HCT116 (cell line): ENCODE results near the gene RBM19. TPM values are rescaled to one million over a fixed set of nuclear protein-coding genes. Genes with fewer than 3 reads are reported as not detected.

ENCODE experiments used
- ATAC-seq: fragments of 200-7000 bp; cut with Tn5 transposase; 2 replicates; pipeline ENCODE4 v1.9.1; 2020; ENCODE audit warnings: mild to moderate bottlenecking, moderate library complexity
- BruUV-seq: library from RNA; stranded (reverse); fragments of 400-500 nt; replicated peaks from 2 replicates; lab custom pipeline; 2021; lab: Mats Ljungman, UMichigan
- CTCF ChIA-PET: fragments of 300-600 bp; sonication (Branson Sonifier 250); formaldehyde crosslinking; loops from one replicate; lab custom pipeline; 2021; ENCODE audit warnings: antibody characterized with exemption; lab: Charles Lee
- POLR2A ChIA-PET: fragments of 300-600, 350-600 bp; sonication (Branson Sonifier 250); formaldehyde crosslinking; loops from one replicate; lab custom pipeline; 2021; ENCODE audit warnings: antibody characterized with exemption; lab: Charles Lee
- RAD21 ChIA-PET, 2 experiments: fragments of 300-600 bp; sonication (Branson Sonifier 250); formaldehyde crosslinking; loops; one replicate each; lab custom pipeline; 2023; ENCODE audit warnings: low total read pairs in 2 of 2; ENCODE audit not compliant: uncharacterized antibody in 2 of 2, unreplicated experiment in 2 of 2, low non-redundant PET in 1 of 2; lab: Charles Lee
- DNase-seq: peaks from one replicate; pipeline ENCODE4 v3.0.0-alpha.2; 2010; ENCODE audit warnings: low read depth, low spot score
- H2AFZ ChIP-seq: fragments of 200-600 bp; shearing (Covaris generic), sonication (generic); 2 replicates; pipeline ENCODE4 v1.6.1; 2017; ENCODE audit warnings: low read depth, mixed run types, mixed read lengths, antibody characterized with exemption, low read length; ENCODE audit not compliant: poor library complexity, severe bottlenecking
- H3K27ac ChIP-seq: 2 replicates; pipeline ENCODE4 v1.5.1; 2012; ENCODE audit warnings: low read depth, low read length
- H3K27me3 ChIP-seq: fragments of 200-600 bp; sonication (generic); 2 replicates; pipeline ENCODE4 v1.6.1; 2016; ENCODE audit warnings: mixed run types, low read length, mixed read lengths; ENCODE audit not compliant: insufficient read depth
- H3K36me3 ChIP-seq, 2 experiments: fragments of 200-500 bp in 1 of 2; fragments of 200-600 bp in 1 of 2; sonication (Bioruptor generic) in 1 of 2; sonication (generic) in 1 of 2; 2 replicates each; pipeline versions ENCODE4 v1.5.1 to v1.6.1; 2014 to 2016; ENCODE audit warnings: low read length in 2 of 2, inconsistent platforms in 1 of 2, mixed read lengths in 1 of 2, mixed run types in 1 of 2; ENCODE audit not compliant: insufficient read depth in 2 of 2, control insufficient read depth in 1 of 2
- H3K4me1 ChIP-seq, 2 experiments: fragments of 200-600 bp in 1 of 2; sonication (generic) in 1 of 2; 2 replicates each; pipeline versions ENCODE4 v1.5.1 to v1.6.1; 2012 to 2017; ENCODE audit warnings: low read length in 2 of 2, inconsistent platforms in 1 of 2, mild to moderate bottlenecking in 1 of 2, mixed read lengths in 1 of 2, mixed run types in 1 of 2, moderate library complexity in 1 of 2; ENCODE audit not compliant: insufficient read depth in 2 of 2, control insufficient read depth in 1 of 2
- H3K4me2 ChIP-seq: fragments of 200-600 bp; sonication (generic); 2 replicates; pipeline ENCODE4 v1.6.1; 2017; ENCODE audit warnings: mixed run types, low read length, mixed read lengths
- H3K4me3 ChIP-seq, 2 experiments: fragments of 200-600 bp in 1 of 2; sonication (generic) in 1 of 2; replicated peaks in 1 of 2; 2 replicates each; pipeline ENCODE4 v1.5.1; 2011 to 2016; ENCODE audit warnings: low read length in 2 of 2, control low read depth in 1 of 2, low read depth in 1 of 2, mild to moderate bottlenecking in 1 of 2, mixed read lengths in 1 of 2, mixed run types in 1 of 2
- H3K79me2 ChIP-seq: fragments of 200-600 bp; sonication (generic); 2 replicates; pipeline ENCODE4 v1.6.1; 2017; ENCODE audit warnings: mild to moderate bottlenecking, mixed run types, low read length, moderate library complexity, mixed read lengths; ENCODE audit not compliant: insufficient read depth
- H3K9ac ChIP-seq: fragments of 200-600 bp; sonication (generic); 2 replicates; pipeline ENCODE4 v1.6.1; 2016; ENCODE audit warnings: low read length, mixed read lengths
- H3K9me2 ChIP-seq: fragments of 200-600 bp; sonication (generic), shearing (Covaris generic); 2 replicates; pipeline ENCODE4 v1.6.1; 2017; ENCODE audit warnings: mixed run types, mild to moderate bottlenecking, moderate library complexity; ENCODE audit not compliant: insufficient read depth
- H3K9me3 ChIP-seq, 2 experiments: fragments of 200-500 bp in 1 of 2; fragments of 200-600 bp in 1 of 2; sonication (Bioruptor generic) in 1 of 2; sonication (generic) in 1 of 2; 2 replicates each; pipeline ENCODE4 v1.6.1; 2014 to 2017; ENCODE audit warnings: low read length in 2 of 2, mixed read lengths in 2 of 2, inconsistent platforms in 1 of 2, low read depth in 1 of 2, mild to moderate bottlenecking in 1 of 2, mixed run types in 1 of 2, moderate library complexity in 1 of 2; ENCODE audit not compliant: control insufficient read depth in 1 of 2, insufficient read depth in 1 of 2
- H4K20me1 ChIP-seq: fragments of 200-600 bp; sonication (generic), shearing (Covaris generic); 2 replicates; pipeline ENCODE4 v1.6.1; 2017; ENCODE audit warnings: mixed run types, mild to moderate bottlenecking, moderate library complexity; ENCODE audit not compliant: insufficient read depth
- ATF3 ChIP-seq: IDR thresholded peaks from 2 replicates; pipeline ENCODE4 v1.6.1; 2012
- CEBPB ChIP-seq: IDR thresholded peaks from 2 replicates; pipeline ENCODE4 v1.6.1; 2012; ENCODE audit warnings: low read depth
- EGR1 ChIP-seq: IDR thresholded peaks from 2 replicates; pipeline ENCODE4 v1.6.1; 2012; ENCODE audit warnings: low read depth
- ELF1 ChIP-seq: IDR thresholded peaks from 2 replicates; pipeline ENCODE4 v1.6.1; 2012; ENCODE audit warnings: low read depth, borderline replicate concordance
- EZH2 ChIP-seq: fragments of 200-600 bp; sonication (generic); IDR thresholded peaks from 2 replicates; pipeline ENCODE4 v1.6.1; 2017; ENCODE audit warnings: antibody characterized with exemption, mixed run types
- EZH2phosphoT487 ChIP-seq: fragments of 200-600 bp; IDR thresholded peaks from 2 replicates; pipeline ENCODE4 v1.6.1; 2018; ENCODE audit warnings: antibody characterized with exemption, borderline replicate concordance
- FOSL1 ChIP-seq: IDR thresholded peaks from 2 replicates; pipeline ENCODE4 v1.6.1; 2012; ENCODE audit warnings: low read depth
- MAX ChIP-seq: IDR thresholded peaks from 2 replicates; pipeline ENCODE4 v1.6.1; 2012
- POLR2A ChIP-seq: IDR thresholded peaks from 2 replicates; pipeline ENCODE4 v1.7.0; 2011; ENCODE audit warnings: borderline replicate concordance; ENCODE audit not compliant: insufficient read depth, insufficient read length; ENCODE audit errors: extremely low read depth
- POLR2AphosphoS5 ChIP-seq: IDR thresholded peaks from 2 replicates; pipeline ENCODE4 v1.6.1; 2011; ENCODE audit warnings: mild to moderate bottlenecking, low read depth, low read length, moderate library complexity
- RAD21 ChIP-seq: IDR thresholded peaks from 2 replicates; pipeline ENCODE4 v1.6.1; 2012; ENCODE audit warnings: low read depth, mild to moderate bottlenecking
- REST ChIP-seq: IDR thresholded peaks from 2 replicates; pipeline ENCODE4 v1.6.1; 2012; ENCODE audit warnings: low read depth
- SIN3A ChIP-seq: IDR thresholded peaks from 2 replicates; pipeline ENCODE4 v1.6.1; 2012; ENCODE audit warnings: low read depth
- SP1 ChIP-seq: IDR thresholded peaks from 2 replicates; pipeline ENCODE4 v1.6.1; 2012; ENCODE audit warnings: low read depth
- SRF ChIP-seq: IDR thresholded peaks from 2 replicates; pipeline ENCODE4 v1.6.1; 2012; ENCODE audit warnings: low read depth
- YY1 ChIP-seq: IDR thresholded peaks from 2 replicates; pipeline ENCODE4 v1.6.1; 2011; ENCODE audit warnings: low read length, low read depth, moderate library complexity, mild to moderate bottlenecking; ENCODE audit not compliant: insufficient replicate concordance; ENCODE audit errors: extremely low read depth
- ZBTB33 ChIP-seq: IDR thresholded peaks from 2 replicates; pipeline ENCODE4 v1.6.1; 2011; ENCODE audit warnings: mild to moderate bottlenecking, low read length, moderate library complexity; ENCODE audit not compliant: insufficient replicate concordance; ENCODE audit errors: extremely low read depth
- ZFX ChIP-seq: fragments of 450-650 bp; IDR thresholded peaks from 2 replicates; pipeline ENCODE4 v1.6.1; 2017
- ZNF274 ChIP-seq: fragments of 200-500 bp; sonication (Bioruptor generic); IDR thresholded peaks from 2 replicates; pipeline ENCODE4 v1.6.1; 2014; ENCODE audit warnings: mild to moderate bottlenecking, low read depth, low read length, inconsistent platforms
- intact Hi-C: fragments of 100-400 bp; cut with micrococcal nuclease; formaldehyde crosslinking; loops from 2 replicates; pipeline ENCODE4 v1.10.0; 2022
- total RNA-seq: library from RNA; stranded (reverse); gene quantifications from one replicate; pipeline ENCODE4 v1.2.1, GENCODE V29; 2021; ENCODE audit not compliant: unreplicated experiment

Gene RBM19
- total RNA-seq, 1 experiment from 2014 or later = 30.7 TPM

- ChIA-PET POLR2A (no interaction called here), CTCF (no interaction called here), RAD21 (no interaction called here)
- intact Hi-C loops = no loop called here
- Histone ChIP-seq H3K27ac (no peak overlapping the region), H3K27me3 (no peaks in the 10 kb centered on the region), H3K9ac (no peak overlapping the region), H3K9me3 (no peaks in the 10 kb centered on the region), H3K4me2 (no peak overlapping the region), H3K79me2 (no peaks in the 10 kb centered on the region), H4K20me1 (no peaks in the 10 kb centered on the region), H3K4me1 (no peaks in the 10 kb centered on the region), H3K9me2 (no peaks in the 10 kb centered on the region), H3K4me3 (no peak overlapping the region), H3K36me3 (no peaks in the 10 kb centered on the region), H2AFZ (no peak overlapping the region)
- ATAC-seq = no peak
- TF ChIP-seq RAD21 (no peak), ZFX (no peak), FOSL1 (no peak), ELF1 (no peak), EGR1 (no peak), EZH2phosphoT487 (no peak), ATF3 (no peak), ZNF274 (no peak), YY1 (no peak), SIN3A (no peak), MAX (no peak), CEBPB (no peak), POLR2AphosphoS5 (no peak), SP1 (no peak), POLR2A (no peak), ZBTB33 (no peak), EZH2 (no peak), REST (no peak), SRF (no peak)
- BruUV-seq = no TSS peak
- DNase-seq = no peak
These were observed 130.2 kb downstream of the RBM19 start for GRCh38 chr12:113835896-113836295.
